Retinal pigment epithelial cell (primary cell): ENCODE data around the gene PSIP1.

Experiments used
- DNase-seq: peaks from one replicate; pipeline ENCODE4 v3.0.0-alpha.2; 2010; ENCODE audit warnings: low read depth
- H3K4me3 ChIP-seq: 2 replicates; pipeline ENCODE4 v1.5.1; 2011; ENCODE audit warnings: mild to moderate bottlenecking, low read length, control low read depth, moderate library complexity
- CTCF ChIP-seq: conservative IDR thresholded peaks from 2 replicates; pipeline ENCODE4 v1.5.1; 2011; ENCODE audit warnings: low read depth, low read length, control low read depth, inconsistent platforms

Gene PSIP1

DNA sequence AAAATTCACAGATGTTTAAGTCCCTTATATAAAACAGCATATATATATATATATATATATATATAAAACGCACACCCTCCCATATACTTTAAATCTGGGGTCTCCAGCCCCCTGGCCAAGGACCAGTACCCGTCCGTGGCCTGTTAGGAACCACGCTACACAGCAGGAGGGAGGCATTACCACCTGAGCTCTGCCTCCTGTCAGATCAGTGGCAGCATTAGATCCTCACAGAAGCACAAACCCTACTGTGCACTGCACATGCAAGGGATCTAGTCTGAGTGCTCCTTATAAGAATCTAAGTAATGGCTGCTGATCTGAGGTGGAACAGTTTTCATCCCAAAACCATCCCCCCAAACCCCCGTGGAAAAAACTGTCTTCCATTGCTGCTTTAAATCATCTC lies 9.0 kb downstream of the PSIP1 start:
- no peak for TF ChIP-seq CTCF
- no peak for DNase-seq
- no peak overlapping the region for H3K4me3 ChIP-seq

GRCh38 chr9:15501179-15501578 lies 9.6 kb downstream of the PSIP1 start:
- DNase-seq: no peak
- H3K4me3 ChIP-seq: no peak overlapping the region
- no peak for TF ChIP-seq CTCF

- no peak overlapping the region for H3K4me3 ChIP-seq
- no peak for DNase-seq
- no peak for TF ChIP-seq CTCF
These were observed 11.6 kb downstream of the PSIP1 start for GRCh38 chr9:15499139-15499538.

GRCh38 chr9:15498246-15498995 lies 12.3 kb downstream of the PSIP1 start:
- DNase-seq: no peak
- TF ChIP-seq CTCF: no peak
- H3K4me3 ChIP-seq: no peak overlapping the region

DNA sequence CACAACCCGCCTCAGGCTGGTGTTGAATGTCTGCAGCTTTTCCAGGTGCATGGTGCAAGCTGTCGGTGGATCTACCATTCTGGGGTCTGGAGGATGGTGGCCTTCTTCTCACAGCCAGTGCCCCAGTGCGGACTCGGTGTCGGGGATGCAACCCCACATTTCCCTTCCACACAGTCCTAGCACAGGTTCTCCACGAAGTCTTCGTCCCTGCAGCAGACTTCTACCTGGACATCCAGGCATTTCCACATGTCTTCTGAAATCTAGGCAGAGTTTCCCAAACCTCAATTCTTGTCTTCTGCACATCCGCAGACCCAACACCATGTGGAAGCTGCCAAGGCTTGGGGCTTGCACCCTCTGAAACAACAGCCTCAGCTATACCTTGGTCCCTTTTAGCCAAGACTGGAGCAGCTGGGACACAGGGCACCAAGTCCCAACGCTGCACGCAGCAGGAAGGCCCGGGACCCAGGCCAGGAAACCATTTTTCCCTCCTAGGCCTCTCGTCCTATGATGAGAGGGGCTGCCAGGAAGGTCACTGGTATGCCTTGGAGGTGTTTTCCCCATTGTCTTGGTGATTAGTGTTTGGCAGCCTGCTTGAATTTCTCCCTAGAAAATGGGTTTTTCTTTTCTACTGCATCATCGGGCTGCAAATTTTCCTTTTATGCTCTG lies 18.2 kb downstream of the PSIP1 start:
- no peak for TF ChIP-seq CTCF
- no peak for DNase-seq
- H3K4me3 ChIP-seq: no peak overlapping the region

GRCh38 chr9:15491950-15492349 lies 18.8 kb downstream of the PSIP1 start:
- no peak for DNase-seq
- no peak overlapping the region for H3K4me3 ChIP-seq
- no peak for TF ChIP-seq CTCF
